RWPE1 (cell line): ENCODE results near the gene LRFN4.

ENCODE experiments used
- CTCF ChIA-PET: fragments of 350-600 bp; sonication (Branson Sonifier 250); formaldehyde crosslinking; extraction: SDS; loops from one replicate; lab custom pipeline; 2021; lab: Yijun Ruan, JAX
- POLR2A ChIA-PET: fragments of 400-600 bp; formaldehyde crosslinking; extraction: SDS; loops from one replicate; lab custom pipeline; 2020; ENCODE audit warnings: antibody characterized with exemption; ENCODE audit not compliant: low non-redundant PET; lab: Yijun Ruan, JAX
- DNase-seq: peaks from one replicate; pipeline ENCODE4 v3.0.0; 2012; ENCODE audit warnings: low spot score
- H3K27ac ChIP-seq: fragments of 450-650 bp; 2 replicates; pipeline ENCODE4 v1.5.1; 2017
- TF ChIP-seq, protein P1 (sequence below): fragments of 450-650 bp; conservative IDR thresholded peaks from 2 replicates; pipeline ENCODE4 v1.5.1; 2017; ENCODE audit warnings: low read depth, mild to moderate bottlenecking

LRFN4 gene

GRCh38 chr11:66848671-66849500 is 8.0 kb upstream of the LRFN4 start:
- POLR2A ChIA-PET, result interaction anchor here (0.5 to 0.6 kb wide), 2 partner anchors 99 to 205 kb away, joined by 5 to 6 read pairs; no protein-coding TSS in a partner anchor

DNA sequence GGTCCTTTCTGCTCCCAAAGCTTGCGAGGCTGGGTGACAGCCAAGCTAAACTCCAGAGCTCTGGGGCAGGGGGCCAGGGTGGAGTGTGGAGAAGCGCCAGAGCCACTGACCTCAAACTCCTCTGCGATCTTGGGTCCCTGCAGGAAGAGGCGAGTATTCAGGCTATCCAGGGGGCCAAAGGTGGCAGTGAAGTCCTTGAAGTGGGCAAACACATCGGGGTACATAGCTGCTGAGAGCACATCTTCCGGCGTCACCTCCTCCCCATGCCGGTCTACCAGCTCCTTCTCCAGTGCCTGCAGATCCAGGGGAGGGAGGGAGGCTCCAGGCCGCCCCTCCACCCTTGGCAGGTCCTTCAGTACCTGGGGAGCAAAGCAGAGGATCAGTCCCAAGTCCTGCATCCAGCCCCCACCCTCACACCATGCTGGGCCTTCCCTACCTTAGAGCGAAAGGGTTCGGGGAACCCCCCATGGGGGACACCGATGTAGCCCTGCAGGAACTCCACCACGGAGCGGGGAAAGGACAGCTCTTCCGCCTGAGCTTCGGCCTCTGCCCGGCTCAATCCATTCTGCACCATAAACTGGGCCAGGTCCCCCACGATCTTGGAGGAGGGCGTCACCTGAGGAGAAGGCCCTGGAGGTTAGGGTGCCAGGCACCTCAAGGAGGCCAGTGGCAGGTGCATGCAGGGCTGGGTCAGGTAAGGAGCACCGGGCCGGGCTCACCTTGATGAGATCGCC is 7.2 kb upstream of the LRFN4 start:
- peak overlapping the region; percentile 89; the same call in 1 of the 2 replicates for H3K27ac ChIP-seq
- POLR2A ChIA-PET, result interaction anchor here (0.5 kb wide), 1 partner anchor 98 kb away, joined by 5 read pairs; no protein-coding TSS in a partner anchor
- CTCF ChIA-PET, result interaction anchor here (0.6 kb wide), 1 partner anchor 656 kb away, joined by 3 read pairs; the partner anchor contains the start of gene PITPNM1
- DNase-seq, result no peak
- TF ChIP-seq, protein P1, sequence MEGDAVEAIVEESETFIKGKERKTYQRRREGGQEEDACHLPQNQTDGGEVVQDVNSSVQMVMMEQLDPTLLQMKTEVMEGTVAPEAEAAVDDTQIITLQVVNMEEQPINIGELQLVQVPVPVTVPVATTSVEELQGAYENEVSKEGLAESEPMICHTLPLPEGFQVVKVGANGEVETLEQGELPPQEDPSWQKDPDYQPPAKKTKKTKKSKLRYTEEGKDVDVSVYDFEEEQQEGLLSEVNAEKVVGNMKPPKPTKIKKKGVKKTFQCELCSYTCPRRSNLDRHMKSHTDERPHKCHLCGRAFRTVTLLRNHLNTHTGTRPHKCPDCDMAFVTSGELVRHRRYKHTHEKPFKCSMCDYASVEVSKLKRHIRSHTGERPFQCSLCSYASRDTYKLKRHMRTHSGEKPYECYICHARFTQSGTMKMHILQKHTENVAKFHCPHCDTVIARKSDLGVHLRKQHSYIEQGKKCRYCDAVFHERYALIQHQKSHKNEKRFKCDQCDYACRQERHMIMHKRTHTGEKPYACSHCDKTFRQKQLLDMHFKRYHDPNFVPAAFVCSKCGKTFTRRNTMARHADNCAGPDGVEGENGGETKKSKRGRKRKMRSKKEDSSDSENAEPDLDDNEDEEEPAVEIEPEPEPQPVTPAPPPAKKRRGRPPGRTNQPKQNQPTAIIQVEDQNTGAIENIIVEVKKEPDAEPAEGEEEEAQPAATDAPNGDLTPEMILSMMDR, result no peak

More at GRCh38 chr11:66848671-66849500, 8.0 kb upstream of the LRFN4 start:
- CTCF ChIA-PET, result interaction anchor here (0.6 kb wide), 1 partner anchor 656 kb away, joined by 3 read pairs; the partner anchor contains the start of gene PITPNM1
- TF ChIP-seq, protein P1, result no peak
- DNase-seq, result no peak
- H3K27ac ChIP-seq, result peak overlapping the region; percentile 89; the same call in 1 of the 2 replicates

- ChIA-PET CTCF (interaction anchor here (0.6 kb wide), 1 partner anchor 173 kb away, joined by 3 read pairs; no protein-coding TSS in a partner anchor), POLR2A (no interaction called here)
- TF ChIP-seq, protein P1, result no peak
- H3K27ac ChIP-seq, result 0 out of 2 replicates have a peak overlapping the region, but pooled peaks have one; percentile 89
- DNase-seq, result no peak
These were observed 6.7 kb upstream of the LRFN4 start for GRCh38 chr11:66850235-66850587.

DNA sequence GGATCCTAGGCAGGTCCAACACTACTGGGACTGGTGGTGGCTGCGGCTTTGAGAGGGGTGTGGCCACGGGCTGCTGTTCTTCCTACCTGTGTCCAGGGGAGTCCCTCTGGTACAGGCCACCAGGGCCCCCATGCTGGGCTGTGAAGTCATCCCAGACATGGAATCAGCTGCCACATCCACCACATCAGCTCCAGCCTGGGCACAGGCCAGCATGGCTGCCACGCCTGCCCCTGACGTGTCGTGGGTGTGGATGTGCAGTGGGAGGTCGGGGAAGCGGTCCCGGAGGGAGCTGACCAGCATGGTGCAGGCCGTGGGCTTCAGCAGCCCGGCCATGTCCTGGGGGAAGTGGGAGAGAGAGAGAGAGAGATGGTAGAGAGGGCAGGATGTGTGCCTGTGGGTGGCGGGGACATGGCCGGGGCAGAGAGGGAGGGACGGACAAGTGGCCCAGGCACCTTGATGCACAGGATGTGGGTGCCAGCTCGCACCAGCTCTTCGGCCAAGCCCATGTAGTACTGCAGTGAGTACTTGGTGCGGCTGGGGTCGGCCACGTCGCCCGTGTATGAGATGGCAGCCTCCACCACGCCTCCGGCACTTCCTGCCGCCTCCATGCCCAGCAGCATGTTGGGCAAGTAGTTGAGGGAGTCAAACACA is 6.2 kb upstream of the LRFN4 start:
- ChIA-PET CTCF (interaction anchor here (0.6 kb wide), 1 partner anchor 173 kb away, joined by 3 read pairs; no protein-coding TSS in a partner anchor), POLR2A (no interaction called here)
- no peak for DNase-seq
- TF ChIP-seq, protein P1, result no peak
- H3K27ac ChIP-seq, result peak overlapping the region; percentile 89

GRCh38 chr11:66851239-66851596 is 5.6 kb upstream of the LRFN4 start:
- DNase-seq, result no peak
- H3K27ac ChIP-seq, result peak overlapping the region; percentile 26
- POLR2A ChIA-PET, result no interaction called here
- TF ChIP-seq, protein P1, result no peak
- CTCF ChIA-PET, result interaction anchor here (0.5 kb wide), 1 partner anchor 196 kb away, joined by 4 read pairs; no protein-coding TSS in a partner anchor
